C4-2B (cell line): ENCODE data around the gene CRP.

Experiments
- ZFX ChIP-seq: fragments of 450-650 bp; IDR thresholded peaks from 2 replicates; pipeline ENCODE4 v1.6.1; 2017
- TF ChIP-seq, protein P1 (sequence below): fragments of 450-650 bp; conservative IDR thresholded peaks from 2 replicates; pipeline ENCODE4 v1.5.1; 2017; ENCODE audit warnings: mild to moderate bottlenecking

DNA sequence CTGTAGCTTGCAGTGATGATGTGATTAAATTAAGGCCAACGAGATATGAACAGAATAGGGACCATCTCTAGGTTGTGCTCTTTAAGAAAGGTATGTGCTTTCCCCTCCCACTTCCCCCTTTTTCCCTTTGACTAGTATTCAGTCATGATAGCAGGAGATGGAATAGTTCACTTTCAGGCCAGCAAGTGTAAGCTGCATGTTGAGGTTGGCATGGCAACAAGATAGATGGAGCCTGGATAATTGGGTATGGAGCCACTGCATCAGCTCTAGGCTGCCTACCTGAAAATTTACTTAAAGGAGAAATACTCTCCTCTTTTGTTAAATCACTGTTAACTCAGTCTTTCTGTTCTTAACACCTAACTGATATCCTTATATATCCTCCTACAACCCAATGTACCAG is 1.5 kb upstream of the CRP start:
- TF ChIP-seq, protein P1, sequence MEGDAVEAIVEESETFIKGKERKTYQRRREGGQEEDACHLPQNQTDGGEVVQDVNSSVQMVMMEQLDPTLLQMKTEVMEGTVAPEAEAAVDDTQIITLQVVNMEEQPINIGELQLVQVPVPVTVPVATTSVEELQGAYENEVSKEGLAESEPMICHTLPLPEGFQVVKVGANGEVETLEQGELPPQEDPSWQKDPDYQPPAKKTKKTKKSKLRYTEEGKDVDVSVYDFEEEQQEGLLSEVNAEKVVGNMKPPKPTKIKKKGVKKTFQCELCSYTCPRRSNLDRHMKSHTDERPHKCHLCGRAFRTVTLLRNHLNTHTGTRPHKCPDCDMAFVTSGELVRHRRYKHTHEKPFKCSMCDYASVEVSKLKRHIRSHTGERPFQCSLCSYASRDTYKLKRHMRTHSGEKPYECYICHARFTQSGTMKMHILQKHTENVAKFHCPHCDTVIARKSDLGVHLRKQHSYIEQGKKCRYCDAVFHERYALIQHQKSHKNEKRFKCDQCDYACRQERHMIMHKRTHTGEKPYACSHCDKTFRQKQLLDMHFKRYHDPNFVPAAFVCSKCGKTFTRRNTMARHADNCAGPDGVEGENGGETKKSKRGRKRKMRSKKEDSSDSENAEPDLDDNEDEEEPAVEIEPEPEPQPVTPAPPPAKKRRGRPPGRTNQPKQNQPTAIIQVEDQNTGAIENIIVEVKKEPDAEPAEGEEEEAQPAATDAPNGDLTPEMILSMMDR, result no peak
- TF ChIP-seq ZFX, result no peak
